ENCODE data around the gene ENO2.

- TF ChIP-seq EP300 (IDR thresholded peaks at IDR 0.05) (no peak), CTCF (IDR thresholded peaks at IDR 0.05) (no peak)
Measured at GRCh38 chr12:6867413-6868210, 46.8 kb upstream of the ENO2 start, which contains the start of gene TPI1.
